HL-60/S4 treated with retinoic acid at 250 ng/mL for 4 days and 3 days (cell line): ENCODE results near the gene CACNA1A.
"Not testable (repeated sequence)": the region's sequence is repeated elsewhere in the genome, so short reads cannot be mapped to it uniquely, and the experiment has no call there.

Experiments
- in situ Hi-C: fragments of 300-500 bp; cut with MboI; formaldehyde crosslinking; loops from 2 replicates; pipeline ENCODE4 v1.7.0; 2022; ENCODE audit warnings: low sequenced_read_pairs

CACNA1A gene

DNA sequence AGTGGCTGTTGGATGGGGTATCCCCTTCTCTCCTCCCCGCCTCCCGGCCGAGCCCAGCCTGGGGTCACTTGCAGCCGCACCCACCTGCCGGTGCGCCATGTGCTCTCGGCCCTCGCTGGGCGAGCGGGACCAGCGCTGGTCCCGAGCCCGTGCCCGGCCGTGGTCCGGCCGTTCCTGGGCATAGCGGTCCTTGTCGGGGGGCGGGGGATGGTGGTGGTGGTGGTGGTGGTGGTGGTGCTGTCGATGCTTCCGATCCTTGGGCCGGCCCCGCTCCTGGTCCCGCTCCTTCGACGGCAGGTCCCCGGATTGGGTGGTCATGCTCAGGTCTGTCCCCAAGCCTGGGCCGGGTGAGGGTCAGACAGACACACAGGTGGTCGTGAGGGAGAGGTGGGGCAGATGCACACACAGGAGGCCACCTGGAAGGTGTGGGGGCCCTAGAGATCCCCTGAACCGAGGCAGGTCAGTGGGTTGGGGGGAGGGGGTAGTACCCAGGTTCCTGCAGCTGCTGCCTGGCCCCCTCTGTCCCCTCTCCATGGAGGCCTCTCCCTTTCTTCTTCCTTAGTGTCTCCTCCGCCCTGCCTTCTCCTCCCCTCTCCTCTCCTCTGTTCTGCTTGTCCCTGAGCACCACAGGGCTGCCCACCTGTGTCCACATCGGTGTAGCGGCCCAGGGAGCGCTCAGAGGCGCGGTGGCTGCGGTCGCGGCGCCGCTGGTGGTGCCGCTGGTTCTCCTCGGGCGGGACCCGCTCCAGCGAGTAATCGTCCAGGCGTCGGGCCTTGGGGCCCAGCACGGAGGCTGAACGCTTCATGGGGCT lies 297.4 kb downstream of the CACNA1A start:
- in situ Hi-C loops: no loop called here

DNA sequence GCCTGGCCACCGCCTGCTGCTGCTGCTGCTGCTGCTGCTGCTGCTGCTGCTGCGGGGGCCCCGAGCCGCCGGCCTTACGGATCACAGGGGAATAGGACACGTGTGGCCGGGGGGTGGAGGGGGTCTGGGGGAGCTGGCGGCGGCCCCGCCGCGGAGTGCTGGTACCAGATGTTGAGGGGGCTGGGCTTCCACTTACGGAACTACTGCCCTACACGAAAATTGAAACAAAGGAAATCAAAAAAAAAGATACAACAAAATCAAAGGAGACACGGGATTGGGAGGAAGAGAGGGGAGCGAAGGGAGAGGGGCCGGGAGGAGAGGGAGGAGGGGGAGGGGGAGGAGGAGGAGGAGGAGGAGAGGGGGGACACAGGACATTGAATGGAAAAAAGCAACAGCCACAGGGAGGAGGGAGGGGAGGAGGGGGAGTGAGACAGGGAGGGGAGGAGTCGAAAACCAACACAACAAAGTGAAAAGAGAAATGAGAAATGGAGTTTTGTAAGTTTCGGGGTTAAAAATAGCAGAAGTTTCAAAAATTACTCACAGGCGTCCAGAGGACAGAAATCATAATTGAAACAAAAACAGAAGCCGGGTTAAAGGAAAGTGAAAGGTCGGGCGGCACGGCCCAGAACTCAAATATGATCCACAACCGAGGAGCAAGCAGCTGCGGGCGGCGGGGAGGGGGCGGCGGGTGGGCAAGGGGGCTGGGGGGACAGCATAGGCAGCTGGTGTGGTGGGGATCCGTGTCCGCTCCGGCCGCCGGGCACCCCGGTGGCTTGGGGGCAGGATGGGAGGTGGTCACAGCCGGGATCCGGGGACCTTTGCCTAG lies 298.2 kb downstream of the CACNA1A start:
- in situ Hi-C loops: no loop called here

DNA sequence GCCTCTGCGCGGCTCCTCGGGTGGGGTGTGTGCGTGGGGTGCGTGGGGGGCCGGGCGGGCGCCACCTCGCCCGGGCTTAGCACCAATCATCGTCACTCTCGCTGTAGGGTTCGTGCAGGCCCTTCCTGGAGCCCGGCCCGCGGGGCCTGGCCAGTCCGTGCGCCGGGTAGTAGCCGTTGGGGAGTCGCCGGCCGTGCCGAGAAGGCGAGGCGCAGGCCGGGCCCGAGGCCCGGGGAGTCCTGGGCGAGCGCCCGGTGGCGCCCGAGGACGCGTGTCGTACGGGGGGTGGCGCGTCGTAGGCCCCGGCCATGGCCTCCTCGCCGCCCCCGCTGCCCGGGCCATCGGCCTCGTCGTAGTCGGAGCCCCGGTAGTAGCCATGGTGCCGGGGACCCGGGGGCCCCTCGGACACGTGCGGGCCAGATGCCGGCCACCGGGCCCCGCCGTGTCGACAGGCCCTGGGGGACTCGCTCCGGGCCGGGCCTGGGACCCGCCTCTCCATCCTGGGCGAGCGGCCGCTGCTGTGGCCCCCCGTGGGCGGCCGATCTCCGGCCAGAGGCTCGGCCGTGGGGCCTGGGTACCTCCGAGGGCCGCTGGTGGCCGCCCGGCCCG lies 298.9 kb downstream of the CACNA1A start:
- in situ Hi-C loops: no loop called here

DNA sequence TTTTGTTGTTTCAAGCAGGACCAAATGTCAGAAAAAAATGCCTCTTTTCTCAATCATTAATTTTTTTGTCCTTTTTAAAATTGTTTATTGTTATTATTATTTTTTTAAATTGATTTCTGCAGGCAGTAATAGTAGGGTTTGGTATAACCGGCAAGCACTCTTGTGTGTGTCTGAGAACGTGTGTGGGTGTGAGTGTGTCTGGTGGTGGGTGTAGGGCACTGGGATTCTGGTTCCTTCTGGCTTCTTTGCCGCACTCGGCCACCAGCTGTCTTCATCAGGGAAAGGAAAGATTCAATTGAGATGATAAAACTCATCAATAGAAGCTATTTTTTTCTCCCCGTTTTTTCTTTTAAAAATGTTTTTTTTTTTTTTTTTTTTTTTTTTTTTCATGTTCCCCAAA lies 299.7 kb downstream of the CACNA1A start:
- in situ Hi-C loops: no loop called here

DNA sequence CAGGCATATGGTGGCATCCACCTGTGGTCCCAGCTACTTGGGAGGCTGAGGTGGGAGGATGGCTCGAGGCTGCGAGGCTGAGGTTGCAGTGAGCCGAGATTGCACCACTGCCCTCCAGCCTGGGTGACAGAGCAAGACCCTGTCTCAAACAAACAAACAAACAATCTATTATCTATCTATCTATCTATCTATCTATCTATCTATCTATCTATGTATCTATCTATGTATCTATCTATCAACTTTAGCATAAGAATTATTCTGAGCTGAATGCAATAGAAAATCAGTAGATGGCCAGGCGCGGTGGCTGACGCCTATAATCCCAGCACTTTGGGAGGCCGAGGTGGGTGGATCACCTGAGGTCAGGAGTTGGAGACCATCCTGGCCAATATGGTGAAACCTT lies 304.2 kb downstream of the CACNA1A start:
- in situ Hi-C loops: not testable (repeated sequence)

DNA sequence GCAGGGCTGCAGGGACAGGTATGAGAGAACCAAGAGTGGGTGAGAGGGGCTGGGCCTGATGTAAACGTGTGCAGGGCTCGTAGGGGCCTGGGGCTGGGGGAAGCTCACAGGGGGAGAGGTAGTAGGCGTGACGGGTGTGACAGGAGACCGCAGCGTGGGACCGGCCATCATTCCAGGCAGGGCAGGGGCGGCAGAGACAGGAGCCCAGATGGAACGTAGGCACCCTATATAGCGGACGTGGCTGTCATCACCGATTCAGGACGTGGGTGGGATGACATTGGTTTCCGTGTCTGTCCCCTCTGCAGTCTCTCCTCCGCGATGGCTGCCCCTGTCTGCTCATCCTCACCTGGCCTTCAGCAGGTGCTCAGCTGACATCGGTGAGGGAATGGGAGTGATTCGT lies 307.6 kb downstream of the CACNA1A start:
- in situ Hi-C loops: no loop called here

DNA sequence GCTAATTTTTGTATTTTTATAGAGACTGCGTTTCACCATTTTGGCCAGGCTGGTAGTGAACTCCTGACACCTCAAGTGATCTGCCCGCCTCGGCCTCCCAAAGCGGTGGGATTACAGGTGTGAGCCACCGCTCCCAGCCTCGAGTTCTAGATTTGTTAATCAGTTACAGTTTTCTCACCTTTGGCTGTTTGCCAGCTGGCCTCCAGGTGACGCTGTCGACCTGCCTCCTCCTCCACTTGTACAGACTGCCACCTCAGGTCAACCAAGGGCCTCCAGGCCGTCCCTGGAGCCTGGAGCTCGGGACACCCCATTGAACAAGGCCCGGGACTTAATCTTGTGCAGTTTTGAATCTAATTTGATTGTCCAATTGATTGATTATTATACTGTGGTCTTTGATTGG lies 310.6 kb downstream of the CACNA1A start:
- in situ Hi-C loops: no loop called here

DNA sequence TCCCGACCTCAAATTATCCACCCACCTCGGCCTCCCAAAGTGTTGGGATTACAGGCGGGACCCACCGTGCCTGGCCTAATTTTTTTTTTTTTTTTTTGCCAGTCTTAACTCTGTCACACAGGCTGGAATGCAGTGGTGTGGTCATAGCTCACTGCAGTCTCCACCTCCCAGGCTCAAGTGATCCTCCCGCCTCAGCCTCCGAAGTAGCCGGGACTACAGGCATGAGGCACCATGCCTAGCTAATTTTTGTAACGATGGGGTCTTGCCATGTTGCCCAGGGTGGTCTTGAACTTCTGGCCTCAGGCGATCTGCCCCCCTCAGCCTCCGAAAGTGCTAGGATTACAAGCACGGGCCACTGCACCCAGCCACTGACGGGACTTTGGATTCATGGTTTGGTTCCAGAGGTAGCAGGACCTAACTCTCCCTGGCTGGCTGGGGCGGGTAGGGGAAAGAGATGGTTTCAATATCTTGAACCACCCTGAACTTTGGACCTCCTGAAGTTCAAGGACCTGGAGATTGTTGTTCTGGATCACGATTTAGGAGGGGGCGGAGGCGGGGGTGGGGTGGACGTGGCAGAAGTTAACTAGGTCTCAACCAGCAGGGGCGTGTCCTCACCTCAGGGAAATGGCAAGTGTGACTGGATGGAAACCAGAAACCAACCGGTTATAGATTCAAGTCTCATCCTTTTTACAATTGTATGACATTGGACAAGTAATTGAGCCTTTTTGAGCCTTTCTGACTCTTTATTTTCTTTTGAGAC lies 315.3 kb downstream of the CACNA1A start:
- in situ Hi-C loops: no loop called here

DNA sequence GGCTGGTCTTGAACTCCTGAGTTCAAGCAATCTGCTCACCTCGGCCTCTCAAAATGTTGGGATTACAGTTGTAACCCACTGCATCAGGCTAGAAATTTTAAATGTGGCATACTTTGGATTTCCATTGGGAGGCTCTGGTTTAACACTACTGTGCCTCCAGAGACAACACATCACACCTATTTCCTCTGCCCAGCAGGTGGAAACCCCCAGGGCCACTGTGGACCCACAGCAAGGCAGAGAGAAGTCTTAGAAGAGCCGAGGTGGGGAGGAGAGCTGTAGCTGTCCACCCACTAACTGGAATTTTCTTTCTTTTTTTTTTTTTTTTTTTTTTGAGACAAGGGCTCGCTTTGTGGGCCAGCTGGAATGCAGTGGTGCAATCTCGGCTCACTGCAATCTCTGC lies 316.7 kb downstream of the CACNA1A start:
- in situ Hi-C loops: no loop called here

DNA sequence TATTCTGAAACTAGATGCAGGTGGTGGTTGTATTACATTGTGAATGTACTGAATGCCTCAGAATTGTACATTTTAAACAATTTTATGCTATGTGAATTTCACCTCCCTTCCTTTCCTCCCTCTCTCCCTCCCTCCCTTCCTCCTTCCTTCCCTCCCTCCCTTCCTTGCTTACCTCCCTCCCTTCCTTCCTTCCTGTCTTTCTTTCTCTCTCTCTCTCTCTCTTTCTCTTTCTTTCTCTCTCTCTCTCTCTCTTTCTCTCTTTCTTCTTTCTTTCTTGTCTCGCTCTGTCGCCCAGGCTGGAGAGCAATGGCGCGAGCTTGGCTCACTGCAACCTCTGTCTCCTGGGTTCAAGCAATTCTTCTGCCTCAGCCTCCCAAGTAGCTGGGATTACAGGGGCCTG lies 318.9 kb downstream of the CACNA1A start:
- in situ Hi-C loops: no loop called here

DNA sequence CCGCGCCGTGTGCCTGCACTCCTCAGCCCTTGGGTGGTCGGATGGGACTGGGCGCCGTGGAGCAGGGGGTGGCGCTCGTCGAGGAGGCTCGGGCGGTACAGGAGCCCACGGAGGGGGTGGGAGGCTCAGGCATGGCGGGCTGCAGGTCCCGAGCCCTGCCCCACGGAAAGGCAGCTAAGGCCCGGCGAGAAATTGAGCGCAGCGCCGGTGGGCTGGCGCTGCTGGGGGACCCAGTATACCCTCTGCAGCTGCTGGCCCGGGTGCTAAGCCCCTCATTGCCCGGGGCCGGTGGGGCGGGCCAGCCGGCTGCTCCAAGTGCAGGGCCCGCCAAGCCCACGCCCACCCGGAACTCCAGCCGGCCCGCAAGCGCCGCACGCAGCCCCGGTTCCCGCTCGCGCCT lies 319.6 kb downstream of the CACNA1A start:
- in situ Hi-C loops: not testable (repeated sequence)

DNA sequence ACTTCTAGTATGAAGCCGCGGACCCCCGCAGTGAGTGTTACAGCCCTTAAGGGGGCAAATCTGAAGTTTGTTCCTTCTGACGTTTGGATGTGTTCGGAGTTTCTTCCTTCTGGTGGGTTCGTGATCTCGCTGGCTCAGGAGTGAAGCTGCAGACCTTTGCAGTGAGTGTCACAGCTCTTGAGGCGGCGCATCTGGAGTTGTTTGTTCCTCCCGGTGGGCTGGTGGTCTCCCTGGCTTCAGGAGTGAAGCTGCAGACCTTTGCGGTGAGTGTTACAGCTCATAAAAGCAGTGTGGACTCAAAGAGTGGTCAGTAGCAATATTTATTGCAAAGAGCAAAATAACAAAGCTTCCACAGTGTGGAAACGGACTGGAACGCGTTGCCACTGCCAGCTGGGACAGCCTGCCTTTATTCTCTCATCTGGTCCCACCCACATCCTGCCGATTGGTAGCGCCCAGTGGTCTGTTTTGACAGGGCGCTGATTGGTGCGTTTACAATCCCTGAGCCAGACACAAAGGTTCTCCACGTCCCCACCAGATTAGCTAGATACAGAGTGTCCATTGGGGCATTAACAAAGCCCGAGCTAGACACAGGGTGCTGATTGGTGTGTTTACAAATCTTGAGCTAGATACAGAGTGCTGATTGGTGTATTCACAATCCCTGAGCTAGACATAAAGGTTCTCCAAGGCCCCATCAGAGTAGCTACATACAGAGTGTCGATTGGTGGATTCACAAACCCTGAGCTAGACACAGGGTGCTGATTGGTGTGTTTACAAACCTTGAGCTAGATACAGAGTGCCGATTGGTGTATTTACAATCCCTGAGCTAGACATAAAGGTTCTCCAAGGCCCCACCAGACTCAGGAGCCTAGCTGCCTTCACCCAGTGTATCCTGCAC lies 320.3 kb downstream of the CACNA1A start:
- in situ Hi-C loops: not testable (repeated sequence)

DNA sequence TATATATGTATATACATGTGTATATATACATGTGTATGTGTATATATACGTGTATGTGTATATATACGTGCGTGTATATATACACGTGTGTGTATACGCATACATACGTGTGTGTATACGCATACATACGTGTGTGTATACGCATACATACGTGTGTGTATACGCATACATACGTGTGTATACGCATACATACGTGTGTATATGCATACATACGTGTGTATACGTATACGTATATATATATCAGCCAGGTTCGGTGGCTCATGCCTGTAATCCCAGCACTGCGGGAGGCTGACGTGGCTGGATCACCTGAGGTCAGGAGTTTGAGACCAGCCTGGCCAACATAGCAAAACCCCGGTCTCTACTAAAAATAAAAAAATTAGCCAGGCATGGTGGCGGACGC lies 321.4 kb downstream of the CACNA1A start:
- in situ Hi-C loops: not testable (repeated sequence)

DNA sequence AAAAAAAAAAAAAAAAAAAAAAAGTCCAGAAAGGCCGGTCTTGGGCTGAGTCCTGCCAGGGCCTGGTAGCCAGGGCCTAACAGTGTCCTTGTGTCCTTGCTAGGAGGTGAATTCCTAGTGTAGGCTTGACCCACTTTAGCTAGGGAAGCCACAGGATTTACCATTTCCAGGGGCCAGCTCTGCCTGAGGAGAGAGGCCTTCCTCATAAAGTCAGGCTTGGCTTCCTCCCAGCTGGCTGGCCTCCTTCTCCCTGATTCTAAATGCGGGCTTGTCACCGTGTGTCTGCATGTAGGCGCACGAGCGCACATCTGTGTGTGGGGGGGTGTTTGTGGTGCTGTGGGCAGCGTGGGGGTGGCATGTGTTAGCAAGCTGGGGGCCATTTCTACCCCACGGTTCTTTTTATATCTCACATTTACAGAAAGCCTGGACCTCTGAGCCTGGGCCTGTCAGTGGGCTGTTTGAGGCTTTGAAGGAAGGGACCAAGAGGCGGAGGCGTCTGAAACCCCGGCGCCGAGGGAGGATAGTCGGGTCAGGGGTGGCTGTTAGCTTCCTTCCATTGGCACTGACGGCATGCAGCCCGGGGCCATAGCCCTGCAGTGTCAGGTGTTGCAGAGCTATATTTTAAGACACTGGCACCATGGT lies 324.4 kb downstream of the CACNA1A start:
- in situ Hi-C loops: no loop called here

DNA sequence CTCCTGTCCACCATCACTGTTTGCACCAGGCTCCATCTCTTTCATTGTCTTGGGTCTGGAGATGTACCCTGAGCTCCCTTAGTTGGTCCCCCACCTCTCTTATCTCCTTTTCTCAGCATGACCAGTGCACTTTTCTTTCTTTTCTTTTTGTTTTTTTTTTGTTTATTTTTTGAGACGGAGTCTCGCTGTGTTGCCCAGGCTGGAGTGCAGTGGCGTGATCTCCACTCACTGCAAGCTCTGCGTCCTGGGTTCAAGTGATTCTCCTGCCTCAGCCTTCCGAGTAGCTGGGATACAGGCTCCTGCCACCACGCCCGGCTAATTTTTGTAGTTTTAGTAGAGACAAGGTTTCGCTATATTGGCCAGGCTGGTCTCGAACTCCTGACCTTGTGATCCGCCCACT lies 328.0 kb downstream of the CACNA1A start:
- in situ Hi-C loops: not testable (repeated sequence)

DNA sequence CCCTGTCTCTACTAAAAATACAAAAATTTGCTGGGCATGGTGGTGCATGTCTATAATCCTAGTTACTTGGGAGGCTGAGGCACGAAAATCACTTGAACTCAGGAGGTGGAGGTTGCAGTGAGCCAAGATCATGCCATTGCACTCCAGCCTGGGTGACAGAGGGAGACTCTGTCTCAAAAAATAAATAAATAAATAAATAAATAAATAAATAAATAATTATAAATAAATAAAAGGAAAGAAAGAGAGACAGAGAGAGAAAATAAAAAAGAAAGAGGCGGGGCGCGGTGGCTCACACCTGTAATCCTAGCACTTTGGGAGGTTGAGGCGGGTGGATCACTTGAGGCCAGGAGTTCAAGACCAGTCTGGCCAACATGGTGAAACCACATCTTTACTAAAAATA lies 328.7 kb downstream of the CACNA1A start:
- in situ Hi-C loops: not testable (repeated sequence)

DNA sequence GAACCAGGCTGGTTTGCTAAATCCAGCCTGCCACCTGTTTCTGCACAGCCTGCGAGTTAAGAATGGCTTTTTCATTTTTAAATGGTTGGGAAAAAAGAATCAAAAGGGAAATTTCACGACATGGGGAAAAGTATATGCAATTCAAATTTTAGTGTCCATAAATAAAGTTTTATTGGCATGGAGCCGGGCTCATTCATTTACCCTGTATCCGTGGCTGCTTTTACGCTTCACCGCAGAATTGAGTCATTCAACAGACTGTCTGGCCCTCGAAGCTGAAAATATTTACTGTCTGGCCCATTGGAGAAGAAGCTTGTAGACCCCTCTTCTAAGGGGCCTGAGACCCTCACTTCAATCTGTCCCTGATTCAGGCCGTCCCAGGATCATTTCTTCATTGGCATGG lies 329.9 kb downstream of the CACNA1A start:
- in situ Hi-C loops: no loop called here

DNA sequence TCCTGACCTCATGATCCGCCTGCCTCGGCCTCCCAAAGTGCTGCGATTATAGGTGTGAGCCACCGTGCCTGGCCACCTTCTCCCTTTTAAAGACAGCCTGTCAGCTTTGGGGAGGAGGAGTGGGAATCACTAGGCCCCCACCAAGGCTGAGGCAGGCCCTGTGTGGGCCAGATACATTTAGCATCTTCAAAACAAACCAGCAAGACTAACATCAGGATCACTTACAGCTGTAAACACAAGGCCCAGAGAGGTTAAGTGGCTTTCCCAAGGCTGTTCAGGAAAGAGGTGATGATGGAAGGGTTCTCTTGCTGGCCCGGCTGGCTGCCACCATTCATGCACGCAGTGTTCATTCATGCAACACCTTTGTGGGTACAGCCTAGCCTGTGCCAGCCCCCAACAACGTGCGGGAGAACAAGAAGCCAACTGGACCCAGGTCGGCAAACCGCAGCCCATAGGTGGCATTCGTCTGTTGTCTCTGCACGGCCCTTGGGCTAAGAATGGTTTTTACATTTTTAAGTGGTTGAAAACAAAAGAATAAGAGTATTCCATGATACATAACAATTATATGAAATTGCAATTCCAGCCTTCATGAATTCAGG lies 333.0 kb downstream of the CACNA1A start:
- in situ Hi-C loops: no loop called here
